HepG2 (cell line): ENCODE measurements around the gene PAPPA2. TPM values are rescaled to one million over a fixed set of nuclear protein-coding genes. Genes with fewer than 3 reads are reported as not detected.

Source experiments
- ATAC-seq: fragments of 200-7000 bp; cut with Tn5 transposase; 3 replicates; pipeline ENCODE4 v1.9.1; 2020; ENCODE audit warnings: mild to moderate bottlenecking, moderate library complexity
- BruUV-seq: library from RNA; stranded (reverse); fragments of 400-500 nt; replicated peaks from 2 replicates; lab custom pipeline; 2021; lab: Mats Ljungman, UMichigan
- CTCF ChIA-PET: fragments of 300-600 bp; formaldehyde crosslinking; extraction: SDS; loops from one replicate; lab custom pipeline; 2021; ENCODE audit warnings: low total read pairs, inconsistent platforms, low intra/inter-chr PET ratio; lab: Yijun Ruan, JAX
- POLR2A ChIA-PET: fragments of 350-600 bp; sonication (Branson Sonifier 250); formaldehyde crosslinking; loops from one replicate; lab custom pipeline; 2020; ENCODE audit warnings: antibody characterized with exemption, inconsistent platforms; lab: Yijun Ruan, JAX
- DNase-seq: peaks from one replicate; pipeline ENCODE4 v3.0.0-alpha.2; 2015; ENCODE audit warnings: low spot score
- FAIRE-seq: peaks from 3 replicates; lab custom pipeline; 2011; peaks lifted over from hg19 to GRCh38; lab: Jason Lieb, UNC
- H2AFZ ChIP-seq: one replicate; pipeline ENCODE4 v1.6.1; 2011; ENCODE audit warnings: low read length, inconsistent platforms
- H3K27ac ChIP-seq: fragments of 300-600 bp; 3 replicates; pipeline ENCODE4 v1.8.0; 2011; ENCODE audit warnings: mixed run types, mild to moderate bottlenecking, mixed read lengths, low read length, inconsistent platforms; ENCODE audit not compliant: insufficient read depth; ENCODE audit errors: extremely low read length
- H3K27me3 ChIP-seq, 2 experiments: fragments of 200-600 bp in 1 of 2; 2 replicates in 1 of 2; 3 replicates in 1 of 2; pipeline versions ENCODE4 v1.6.0 to v1.8.0; 2011; ENCODE audit warnings: low read length in 2 of 2, mild to moderate bottlenecking in 2 of 2, moderate library complexity in 2 of 2, inconsistent platforms in 1 of 2; ENCODE audit not compliant: insufficient read depth in 2 of 2, control insufficient read depth in 1 of 2
- H3K36me3 ChIP-seq, 2 experiments: fragments of 200-600 bp in 1 of 2; replicated peaks in 1 of 2; 2 replicates in 1 of 2; 3 replicates in 1 of 2; pipeline versions ENCODE4 v1.5.1 to v1.8.0; 2011; ENCODE audit warnings: low read length in 2 of 2, inconsistent platforms in 1 of 2; ENCODE audit not compliant: insufficient read depth in 2 of 2, control insufficient read depth in 1 of 2
- H3K4me1 ChIP-seq: 2 replicates; pipeline ENCODE4 v1.5.1; 2012; ENCODE audit warnings: low read length, inconsistent platforms; ENCODE audit not compliant: insufficient read depth
- H3K4me2 ChIP-seq: 2 replicates; pipeline ENCODE4 v1.6.0; 2011; ENCODE audit warnings: low read depth, low read length, inconsistent platforms
- H3K4me3 ChIP-seq, 3 experiments: fragments of 200-600 bp in 1 of 3; sonication (generic), shearing (Covaris generic) in 1 of 3; replicated peaks in 1 of 3; 2 replicates each; pipeline ENCODE4 v1.5.1; 2011 to 2016; ENCODE audit warnings: low read length in 3 of 3, inconsistent platforms in 2 of 3, low read depth in 2 of 3, mild to moderate bottlenecking in 2 of 3, control low read depth in 1 of 3, mixed read lengths in 1 of 3; ENCODE audit not compliant: insufficient read depth in 1 of 3
- H3K79me2 ChIP-seq: one replicate; pipeline ENCODE4 v1.6.1; 2011; ENCODE audit warnings: low read length, inconsistent platforms; ENCODE audit not compliant: insufficient read depth
- H3K9ac ChIP-seq: 2 replicates; pipeline ENCODE4 v1.6.0; 2011; ENCODE audit warnings: mild to moderate bottlenecking, low read depth, low read length, inconsistent platforms; ENCODE audit not compliant: insufficient read depth
- H3K9me3 ChIP-seq: 2 replicates; pipeline ENCODE4 v1.5.1; 2012; ENCODE audit warnings: mild to moderate bottlenecking, low read length
- H4K20me1 ChIP-seq: 2 replicates; pipeline ENCODE4 v1.6.0; 2011; ENCODE audit warnings: inconsistent platforms, mild to moderate bottlenecking, low read length, moderate library complexity; ENCODE audit not compliant: insufficient read depth
- ATF3 ChIP-seq: sonication (generic); formaldehyde crosslinking; IDR thresholded peaks from 2 replicates; pipeline ENCODE4 v1.4.0; 2020; ENCODE audit warnings: missing genetic modification reagents
- BORCS8-MEF2B ChIP-seq: sonication (generic); formaldehyde crosslinking; IDR thresholded peaks from 2 replicates; pipeline ENCODE4 v1.8.0; 2022; ENCODE audit warnings: mild to moderate bottlenecking, missing genetic modification reagents
- CENPT ChIP-seq: sonication (generic); formaldehyde crosslinking; IDR thresholded peaks from 2 replicates; pipeline ENCODE4 v1.8.0; 2022; ENCODE audit warnings: low read depth, mild to moderate bottlenecking, moderate library complexity, missing genetic modification reagents
- PHF5A ChIP-seq: IDR thresholded peaks from one replicate; pipeline ENCODE4 v1.6.1; 2018; ENCODE audit warnings: low read depth, missing genetic modification reagents; ENCODE audit not compliant: unreplicated experiment
- ZNF18 ChIP-seq: sonication (generic); formaldehyde crosslinking; IDR thresholded peaks from 2 replicates; pipeline ENCODE4 v1.8.0; 2022; ENCODE audit warnings: mild to moderate bottlenecking, missing genetic modification reagents; ENCODE audit not compliant: insufficient replicate concordance
- ZNF839 ChIP-seq: sonication (generic); formaldehyde crosslinking; IDR thresholded peaks from 2 replicates; pipeline ENCODE4 v1.4.0; 2020; ENCODE audit warnings: missing genetic modification reagents, mild to moderate bottlenecking, borderline replicate concordance
- WGBS: methylation state at CpG from one replicate; pipeline ENCODE4 v1.1.6; 2017; ENCODE audit warnings: low lambda C conversion rate; 5-methylcytosine and 5-hydroxymethylcytosine counted together
- in situ Hi-C: cut with HindIII; loops from 2 replicates; pipeline ENCODE4 v1.10.0; 2017; ENCODE audit warnings: low pct_unique_long_range_greater_than_20kb; ENCODE audit not compliant: extremely low pct_ligation_motif_present
- intact Hi-C: fragments of 100-400 bp; cut with micrococcal nuclease; formaldehyde crosslinking; loops from one replicate; pipeline ENCODE4 v1.10.0; 2022; ENCODE audit not compliant: unreplicated experiment
- polyA plus RNA-seq, 8 experiments: library from polyadenylated mRNA; depleted of rRNA in 3 of 8; stranded (reverse) in 7 of 8; unstranded in 1 of 8; fragments of >200 nt; fragmentation: Illumina TruSeq in 4 of 8; extraction: Trizol in 4 of 8; gene quantifications; 2 replicates each; pipeline versions ENCODE4 v1.2.1 to v1.2.3, GENCODE V29; 2011 to 2016; ENCODE audit warnings: low read depth in 4 of 8, missing spikeins in 1 of 8, mixed read lengths in 1 of 8; ENCODE audit not compliant: insufficient read depth in 1 of 8
- total RNA-seq, 5 experiments: library from RNA; depleted of rRNA; stranded (reverse); fragments of >200 nt; fragmentation: Illumina TruSeq; extraction: Trizol; gene quantifications; 2 replicates each; pipeline ENCODE4 v1.2.3, GENCODE V29; 2016; ENCODE audit warnings: low read depth in 1 of 5
- TF ChIP-seq, protein P1 (sequence below): sonication (generic); formaldehyde crosslinking; conservative IDR thresholded peaks from 2 replicates; pipeline ENCODE4 v1.8.1; 2023; ENCODE audit warnings: missing genetic modification reagents

Gene PAPPA2
- total and polyA plus RNA-seq, 2 of the 13 experiments (the other 11 are each of a cell fraction or from before 2014, with no cell fraction given): 0.01 TPM; not detected in 1

DNA sequence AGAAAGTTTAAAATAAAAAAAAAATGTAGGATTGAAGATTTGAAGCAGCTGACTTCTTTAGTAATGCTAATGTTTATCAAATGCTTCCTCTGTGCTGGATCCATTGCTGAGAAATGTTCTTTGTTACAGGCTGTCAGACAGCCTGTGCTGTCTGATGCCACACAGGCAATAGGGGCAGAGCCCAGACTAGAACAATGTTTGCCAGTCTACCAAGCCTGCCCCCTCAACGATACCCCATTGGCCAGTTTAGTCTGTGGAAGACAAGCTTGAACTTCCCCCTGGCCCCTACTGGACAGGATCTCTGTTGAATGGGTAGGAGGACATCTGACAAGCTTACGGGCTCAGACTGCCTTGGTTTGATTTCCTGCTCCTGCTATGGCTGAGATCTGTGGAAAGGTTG lies 79.4 kb downstream of the PAPPA2 start (continued):
- no peak for TF ChIP-seq ZNF839 (CRISPR knock-in tag)
- TF ChIP-seq, protein P1, sequence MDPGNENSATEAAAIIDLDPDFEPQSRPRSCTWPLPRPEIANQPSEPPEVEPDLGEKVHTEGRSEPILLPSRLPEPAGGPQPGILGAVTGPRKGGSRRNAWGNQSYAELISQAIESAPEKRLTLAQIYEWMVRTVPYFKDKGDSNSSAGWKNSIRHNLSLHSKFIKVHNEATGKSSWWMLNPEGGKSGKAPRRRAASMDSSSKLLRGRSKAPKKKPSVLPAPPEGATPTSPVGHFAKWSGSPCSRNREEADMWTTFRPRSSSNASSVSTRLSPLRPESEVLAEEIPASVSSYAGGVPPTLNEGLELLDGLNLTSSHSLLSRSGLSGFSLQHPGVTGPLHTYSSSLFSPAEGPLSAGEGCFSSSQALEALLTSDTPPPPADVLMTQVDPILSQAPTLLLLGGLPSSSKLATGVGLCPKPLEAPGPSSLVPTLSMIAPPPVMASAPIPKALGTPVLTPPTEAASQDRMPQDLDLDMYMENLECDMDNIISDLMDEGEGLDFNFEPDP (CRISPR knock-in tag): no peak

- POLR2A ChIA-PET: no interaction called here
- WGBS: 7% methylated on average over 2 of the region's 2 CpGs
- no peaks in the 10 kb centered on the region for H3K4me1 ChIP-seq
Observed at GRCh38 chr1:176543360-176544129, 80.6 kb downstream of the PAPPA2 start.

More at GRCh38 chr1:176543360-176544129, 80.6 kb downstream of the PAPPA2 start:
- CTCF ChIA-PET: no interaction called here
- Histone ChIP-seq H3K4me2 (no peak overlapping the region), H3K9me3 (no peaks in the 10 kb centered on the region), H3K27ac (no peak overlapping the region), H3K36me3 (no peaks in the 10 kb centered on the region), H3K27me3 (no peaks in the 10 kb centered on the region), H2AFZ (no peak overlapping the region), H3K4me3 (no peak overlapping the region), H3K9ac (no peak overlapping the region)
- DNase-seq (no peak), ATAC-seq (no peak), FAIRE-seq (no peak)
- no TSS peak for BruUV-seq
- intact Hi-C loops (no loop called here), in situ Hi-C loops (no loop called here)
- TF ChIP-seq ZNF18 (CRISPR knock-in tag): no peak
- TF ChIP-seq BORCS8-MEF2B (CRISPR knock-in tag): no peak
- no peak for TF ChIP-seq ATF3 (CRISPR knock-in tag)
- TF ChIP-seq CENPT (CRISPR knock-in tag): no peak
- TF ChIP-seq PHF5A (CRISPR knock-in tag): no peak
- TF ChIP-seq, all 625 proteins: peak for 0
- Histone ChIP-seq H4K20me1 (no peaks in the 10 kb centered on the region), H3K79me2 (no peaks in the 10 kb centered on the region)
